GM18526 (cell line): ENCODE data around the gene ZFAND2A.

Source experiments
- POLR2A ChIP-seq: IDR thresholded peaks from 3 replicates; pipeline ENCODE4 v1.6.1; 2011; ENCODE audit not compliant: insufficient read length; ENCODE audit errors: extremely low read depth

Gene ZFAND2A

DNA sequence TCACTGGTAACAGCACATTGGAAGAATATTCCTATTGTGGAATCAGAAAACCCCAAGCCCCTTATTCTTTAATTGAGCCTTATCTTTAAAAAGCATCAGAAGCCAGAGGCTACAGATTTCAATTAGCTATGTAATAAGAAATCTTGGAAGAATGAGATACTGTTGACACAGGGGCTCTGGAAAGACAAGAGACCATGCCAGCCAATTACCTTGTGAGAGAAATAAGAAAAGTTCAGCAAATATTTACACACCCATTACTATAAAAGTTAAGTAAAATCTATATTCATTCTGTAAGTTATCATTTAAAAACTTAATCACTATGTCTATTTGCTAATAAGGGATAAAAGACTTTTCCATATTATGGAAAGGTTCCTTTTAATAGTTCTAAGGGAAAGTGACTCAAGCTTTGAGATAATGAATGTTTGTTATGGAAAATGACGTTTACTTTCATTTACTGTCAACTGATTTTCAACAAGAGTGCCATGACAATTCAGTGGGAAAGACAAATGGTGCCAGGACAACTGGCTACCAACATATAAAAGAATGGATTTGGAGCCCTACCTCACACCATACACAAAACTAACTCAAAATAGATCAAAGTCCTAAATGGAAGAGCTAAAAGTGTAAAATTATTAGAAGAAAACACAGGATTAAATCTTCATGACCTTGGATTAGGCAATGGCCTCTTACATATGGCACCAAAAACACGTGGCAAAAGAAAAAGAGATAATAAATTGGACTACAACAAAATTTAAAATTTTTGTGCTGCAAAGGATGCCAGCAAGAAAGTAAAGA is 28.3 kb downstream of the ZFAND2A start:
- TF ChIP-seq POLR2A: no peak

DNA sequence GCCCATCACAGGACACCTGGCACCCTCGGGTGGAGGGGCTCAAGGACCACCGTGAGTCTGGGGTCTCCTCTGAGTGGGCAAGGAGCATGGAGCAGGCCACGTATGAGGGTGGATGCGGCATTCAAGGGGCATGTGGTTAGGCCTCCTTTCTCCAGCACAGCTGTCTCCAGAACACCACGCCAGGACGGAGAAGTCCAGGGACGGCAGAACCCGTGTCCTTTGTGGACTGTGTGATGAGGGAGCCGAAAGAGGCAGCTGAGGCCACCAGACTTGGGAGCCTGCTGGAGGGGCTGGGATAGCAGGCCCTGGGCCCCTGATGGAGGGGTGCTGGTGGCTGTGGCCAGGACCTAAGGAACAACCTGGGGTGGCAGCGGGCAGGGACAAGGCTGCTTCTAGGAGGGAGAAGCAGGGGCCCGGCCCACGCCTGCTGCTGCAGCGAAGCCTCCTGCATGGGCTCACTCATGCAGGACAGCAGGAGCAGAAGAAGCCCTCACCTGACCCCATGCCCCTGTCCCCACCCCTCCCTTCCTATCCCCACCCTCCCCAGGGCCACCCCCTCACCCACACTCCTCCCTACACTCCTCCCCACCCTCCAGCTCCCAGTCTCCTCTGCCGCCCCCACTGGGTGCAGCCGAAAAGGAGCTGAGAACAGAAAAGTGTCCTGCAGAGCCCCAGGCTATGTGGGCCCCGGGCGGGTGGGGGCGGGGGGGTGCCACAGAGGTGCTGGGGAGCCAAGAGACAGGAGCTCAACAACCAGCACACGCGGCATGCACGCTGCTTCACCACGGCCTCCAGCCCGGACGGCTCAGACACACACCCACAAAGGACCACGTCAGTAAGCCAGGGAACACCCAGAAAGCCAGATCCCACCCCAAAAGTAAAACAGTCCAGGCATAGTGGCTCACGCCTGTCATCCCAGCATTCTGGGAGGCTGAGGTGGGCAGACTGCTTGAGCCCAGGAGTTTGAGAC is 29.7 kb downstream of the ZFAND2A start:
- no peak for TF ChIP-seq POLR2A

- no peak for TF ChIP-seq POLR2A
Measured at GRCh38 chr7:1129431-1129830, 30.6 kb downstream of the ZFAND2A start.

DNA sequence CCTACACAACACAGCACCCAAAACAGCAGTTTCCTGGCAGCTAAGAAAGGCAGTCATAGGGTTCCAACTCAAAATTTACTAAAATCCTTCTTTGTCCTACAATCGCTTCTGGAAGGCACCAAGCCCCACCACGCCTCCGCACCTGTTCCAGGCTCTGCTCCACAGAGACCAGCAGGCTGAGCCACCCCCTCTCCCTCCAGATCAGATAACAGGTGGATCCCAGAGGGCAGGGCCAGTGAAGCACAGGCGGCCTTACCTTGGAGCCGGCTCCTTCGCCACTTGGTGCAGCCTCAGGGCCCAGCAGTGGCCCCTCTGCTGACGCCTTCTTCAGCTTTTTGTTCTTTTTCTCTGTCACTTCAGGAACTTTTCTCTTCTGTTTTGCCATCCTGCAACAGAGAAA is 33.0 kb downstream of the ZFAND2A start:
- no peak for TF ChIP-seq POLR2A

- TF ChIP-seq POLR2A: no peak
Measured at GRCh38 chr7:1125603-1125969, 34.4 kb downstream of the ZFAND2A start.

- no peak for TF ChIP-seq POLR2A
Measured at GRCh38 chr7:1124816-1125602, 35.0 kb downstream of the ZFAND2A start.

GRCh38 chr7:1124164-1124563 is 35.8 kb downstream of the ZFAND2A start:
- TF ChIP-seq POLR2A: no peak

- no peak for TF ChIP-seq POLR2A
Measured at GRCh38 chr7:1123715-1124114, 36.3 kb downstream of the ZFAND2A start.

GRCh38 chr7:1122832-1123501 is 37.0 kb downstream of the ZFAND2A start:
- TF ChIP-seq POLR2A: no peak

GRCh38 chr7:1121886-1122831 is 37.8 kb downstream of the ZFAND2A start:
- no peak for TF ChIP-seq POLR2A

DNA sequence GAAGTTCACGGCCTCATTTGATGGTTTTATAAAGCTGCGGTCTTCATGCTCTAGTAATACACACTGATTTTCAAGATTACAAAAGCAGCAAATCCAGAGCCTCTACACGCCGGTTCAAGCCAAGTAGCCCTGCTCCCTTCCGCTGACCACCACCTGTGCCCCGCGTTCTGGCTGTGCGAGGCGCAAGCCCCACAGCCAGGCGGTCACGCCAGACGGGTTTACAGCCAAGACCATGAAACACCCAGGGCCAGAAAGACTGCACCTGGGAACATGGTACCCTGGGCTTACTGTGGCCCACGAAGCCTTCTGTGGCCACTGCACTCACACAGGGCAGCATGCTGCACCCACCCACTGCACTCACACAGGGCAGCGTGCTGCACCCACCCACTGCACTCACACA is 38.5 kb downstream of the ZFAND2A start:
- TF ChIP-seq POLR2A: no peak

DNA sequence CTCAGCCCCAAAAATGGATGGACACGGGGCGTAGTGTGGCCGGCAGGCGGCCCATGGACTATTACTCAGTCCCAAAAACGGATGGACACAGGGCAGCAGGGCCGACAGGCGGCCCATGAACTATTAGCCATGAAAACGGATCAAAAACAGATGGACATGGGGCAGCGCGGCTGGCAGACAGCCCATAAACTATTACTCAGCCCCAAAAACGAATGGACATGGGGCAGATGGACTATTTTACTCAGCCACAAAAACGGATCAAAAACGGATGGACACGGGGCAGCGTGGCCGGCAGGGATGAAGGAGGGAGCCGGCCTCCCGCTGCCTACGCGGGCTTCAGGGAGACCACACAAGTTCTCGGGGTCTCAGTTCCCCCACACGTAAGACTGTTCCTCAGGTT is 39.2 kb downstream of the ZFAND2A start:
- no peak for TF ChIP-seq POLR2A

GRCh38 chr7:1119201-1119600 is 40.8 kb downstream of the ZFAND2A start:
- no peak for TF ChIP-seq POLR2A
